ENCODE measurements around the gene PIP. TPM values are rescaled to one million over a fixed set of nuclear protein-coding genes. Genes with fewer than 3 reads are reported as not detected.
"Not testable (repeated sequence)": the region's sequence is repeated elsewhere in the genome, so short reads cannot be mapped to it uniquely, and the experiment has no call there.

PIP gene
- total RNA-seq, 2 experiments from 2014 or later = not detected

DNA sequence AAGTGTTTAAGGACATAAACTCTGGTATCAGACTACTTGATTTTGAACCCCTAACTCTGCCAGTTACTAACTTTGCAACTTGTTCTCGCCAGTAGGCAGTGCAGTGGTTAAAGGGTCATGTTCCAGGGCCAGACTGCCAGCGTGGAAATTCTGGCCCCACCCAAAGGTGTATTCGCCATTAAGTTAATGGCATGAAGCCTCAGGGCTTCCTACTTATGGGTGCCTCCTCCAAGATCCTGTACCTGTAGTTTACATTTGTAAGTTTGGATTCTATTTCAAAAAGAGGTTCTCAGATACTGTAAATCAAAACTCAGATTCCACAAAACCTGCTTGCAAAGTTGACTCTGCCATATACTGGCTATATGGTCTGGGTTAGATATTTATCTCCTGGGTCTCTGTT is 2.8 kb upstream of the PIP start:
- Mint-ChIP-seq H3K4me3 (no peak overlapping the region), H3K27me3 (ENCODE audit: low read depth) (peaks cover 14% of the 10 kb centered on the region), H3K4me1 (ENCODE audit: low read depth) (no peaks in the 10 kb centered on the region), H3K36me3 (ENCODE audit: low read depth) (no peaks in the 10 kb centered on the region), H3K27ac (no peak overlapping the region), H3K9me3 (ENCODE audit: insufficient read depth) (peaks cover 4% of the 10 kb centered on the region)
- ATAC-seq (no peak), DNase-seq (no peak)
- ChIA-PET CTCF (no interaction called here), POLR2A (no interaction called here)

DNA sequence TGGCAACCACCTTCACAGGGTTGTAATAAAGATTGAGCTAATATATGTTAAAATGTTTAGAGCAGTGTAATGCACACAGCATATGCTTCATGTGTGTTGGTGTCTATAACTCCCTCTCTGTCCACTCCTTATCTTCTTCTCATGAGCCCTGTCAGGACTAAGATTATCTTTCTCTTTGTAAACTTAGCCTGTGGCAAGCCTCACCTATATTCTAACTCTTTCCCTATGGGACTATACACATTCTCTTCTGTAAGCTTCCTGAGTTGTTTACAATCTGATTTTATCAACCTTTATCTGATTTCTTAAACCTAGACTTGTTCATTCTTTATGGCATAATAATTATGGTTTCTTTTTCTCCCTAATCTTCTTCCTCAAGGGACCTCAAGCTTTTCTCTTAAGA is 2.4 kb upstream of the PIP start:
- ChIA-PET CTCF (no interaction called here), POLR2A (no interaction called here)
- Mint-ChIP-seq H3K4me1 (ENCODE audit: low read depth) (no peaks in the 10 kb centered on the region), H3K27ac (no peak overlapping the region), H3K36me3 (ENCODE audit: low read depth) (no peaks in the 10 kb centered on the region), H3K27me3 (ENCODE audit: low read depth) (peaks cover 14% of the 10 kb centered on the region), H3K9me3 (ENCODE audit: insufficient read depth) (peaks cover 2% of the 10 kb centered on the region), H3K4me3 (no peak overlapping the region)
- ATAC-seq = no peak
- DNase-seq = no peak

- no peak for ATAC-seq
- H3K9me3 Mint-ChIP-seq (ENCODE audit: insufficient read depth) = no peaks in the 10 kb centered on the region
Measured at GRCh38 chr7:143130541-143130940, 1.3 kb upstream of the PIP start.

GRCh38 chr7:143147070-143147469 is 15.2 kb downstream of the PIP start:
- H3K27me3 Mint-ChIP-seq (ENCODE audit: low read depth) = no peaks in the 10 kb centered on the region
- no peaks in the 10 kb centered on the region for H3K4me1 Mint-ChIP-seq (ENCODE audit: low read depth)
- no peak for ATAC-seq
- DNase-seq = no peak
- H3K36me3 Mint-ChIP-seq (ENCODE audit: low read depth) = no peaks in the 10 kb centered on the region
- ChIA-PET CTCF (no interaction called here), POLR2A (no interaction called here)
- no peak overlapping the region for H3K27ac Mint-ChIP-seq
- H3K9me3 Mint-ChIP-seq (ENCODE audit: insufficient read depth) = peaks cover 5% of the 10 kb centered on the region
- no peak overlapping the region for H3K4me3 Mint-ChIP-seq

More at GRCh38 chr7:143130541-143130940, 1.3 kb upstream of the PIP start:
- POLR2A ChIA-PET = no interaction called here
- H3K4me1 Mint-ChIP-seq (ENCODE audit: low read depth) = no peaks in the 10 kb centered on the region
- CTCF ChIA-PET = interaction anchor here (1.1 kb wide), 1 partner anchor 127 kb away, joined by 3 read pairs; no protein-coding TSS in a partner anchor
- no peaks in the 10 kb centered on the region for H3K36me3 Mint-ChIP-seq (ENCODE audit: low read depth)
- no peak overlapping the region for H3K4me3 Mint-ChIP-seq
- H3K27ac Mint-ChIP-seq = no peak overlapping the region
- H3K27me3 Mint-ChIP-seq (ENCODE audit: low read depth) = peaks cover 14% of the 10 kb centered on the region
- no peak for DNase-seq

DNA sequence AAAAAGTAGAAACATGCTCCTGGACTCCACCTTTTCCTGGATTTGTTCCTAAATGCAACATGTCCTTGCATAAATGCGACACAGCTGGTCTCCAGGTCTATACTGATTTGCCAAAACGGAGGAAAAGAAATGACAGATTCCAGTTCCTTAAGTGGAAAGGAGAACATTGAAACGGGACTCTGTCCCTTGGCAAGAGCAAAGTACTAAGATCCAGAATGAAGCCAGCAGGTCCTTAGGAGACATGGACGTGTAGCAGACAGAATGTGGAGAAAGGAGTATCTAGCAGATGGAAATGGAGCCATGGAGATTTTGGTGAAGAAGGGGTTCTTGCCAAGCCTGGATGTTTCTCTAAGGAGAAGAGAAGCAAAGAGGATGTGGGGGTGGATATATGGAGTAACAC is 16.2 kb downstream of the PIP start:
- CTCF ChIA-PET = no interaction called here
- H3K4me1 Mint-ChIP-seq (ENCODE audit: low read depth) = no peaks in the 10 kb centered on the region
- POLR2A ChIA-PET = no interaction called here
- no peaks in the 10 kb centered on the region for H3K27me3 Mint-ChIP-seq (ENCODE audit: low read depth)
- no peak overlapping the region for H3K27ac Mint-ChIP-seq
- DNase-seq (no peak), ATAC-seq (no peak)
- peaks cover 5% of the 10 kb centered on the region for H3K9me3 Mint-ChIP-seq (ENCODE audit: insufficient read depth)
- no peak overlapping the region for H3K4me3 Mint-ChIP-seq
- no peaks in the 10 kb centered on the region for H3K36me3 Mint-ChIP-seq (ENCODE audit: low read depth)

GRCh38 chr7:143148651-143149050 is 16.8 kb downstream of the PIP start:
- H3K4me1 Mint-ChIP-seq (ENCODE audit: low read depth) = no peaks in the 10 kb centered on the region
- ChIA-PET CTCF (no interaction called here), POLR2A (no interaction called here)
- H3K4me3 Mint-ChIP-seq = no peak overlapping the region
- DNase-seq = no peak
- H3K9me3 Mint-ChIP-seq (ENCODE audit: insufficient read depth) = peaks cover 5% of the 10 kb centered on the region
- no peak overlapping the region for H3K27ac Mint-ChIP-seq
- H3K27me3 Mint-ChIP-seq (ENCODE audit: low read depth) = no peaks in the 10 kb centered on the region
- no peaks in the 10 kb centered on the region for H3K36me3 Mint-ChIP-seq (ENCODE audit: low read depth)
- ATAC-seq = no peak

DNA sequence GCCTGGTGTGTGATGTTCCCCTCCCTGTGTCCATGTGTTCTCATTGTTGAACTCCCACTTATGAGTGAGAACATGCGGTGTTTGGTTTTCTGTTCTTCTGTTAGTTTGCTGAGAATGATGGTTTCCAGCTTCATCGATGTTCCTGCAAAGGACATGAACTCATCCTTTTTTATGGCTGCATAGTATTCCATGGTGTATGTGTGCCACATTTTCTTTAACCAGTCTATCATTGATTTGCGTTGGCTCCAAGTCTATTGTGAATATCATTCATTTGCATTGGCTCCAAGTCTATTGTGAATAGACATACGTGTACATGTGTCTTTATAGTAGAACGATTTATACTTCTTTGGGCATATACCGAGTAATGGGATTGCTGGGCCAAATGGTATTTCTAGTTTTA is 18.8 kb downstream of the PIP start:
- H3K4me3 Mint-ChIP-seq; DNase-seq; H3K9me3 Mint-ChIP-seq (ENCODE audit: insufficient read depth); ATAC-seq; H3K27me3 Mint-ChIP-seq (ENCODE audit: low read depth); H3K27ac Mint-ChIP-seq; POLR2A ChIA-PET; H3K36me3 Mint-ChIP-seq (ENCODE audit: low read depth); CTCF ChIA-PET; H3K4me1 Mint-ChIP-seq (ENCODE audit: low read depth): not testable (repeated sequence)

DNA sequence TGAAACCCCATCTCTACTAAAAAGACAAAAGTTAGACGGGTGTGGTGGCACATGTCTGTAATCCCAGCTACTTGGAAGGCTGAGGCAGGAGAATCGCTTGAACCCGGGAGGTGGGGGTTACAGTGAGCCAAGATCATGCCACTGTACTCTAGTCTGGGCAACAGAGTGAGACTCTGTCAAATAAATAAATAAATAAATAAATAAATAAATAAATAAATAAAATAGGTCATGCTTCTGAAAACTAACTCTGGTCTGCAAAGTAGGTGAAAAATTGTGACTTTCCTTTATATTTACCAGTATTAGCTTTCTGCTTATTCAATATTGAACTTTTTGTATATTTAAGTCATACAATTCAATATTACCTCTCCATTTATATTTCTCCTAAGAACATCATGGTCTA is 26.7 kb downstream of the PIP start:
- POLR2A ChIA-PET; H3K4me3 Mint-ChIP-seq; ATAC-seq; H3K4me1 Mint-ChIP-seq (ENCODE audit: low read depth); DNase-seq; CTCF ChIA-PET; H3K27ac Mint-ChIP-seq; H3K9me3 Mint-ChIP-seq (ENCODE audit: insufficient read depth); H3K36me3 Mint-ChIP-seq (ENCODE audit: low read depth); H3K27me3 Mint-ChIP-seq (ENCODE audit: low read depth): not testable (repeated sequence)

GRCh38 chr7:143171697-143172096 is 39.8 kb downstream of the PIP start:
- Mint-ChIP-seq H3K9me3 (ENCODE audit: insufficient read depth) (no peaks in the 10 kb centered on the region), H3K36me3 (ENCODE audit: low read depth) (no peaks in the 10 kb centered on the region), H3K27me3 (ENCODE audit: low read depth) (peaks cover 4% of the 10 kb centered on the region), H3K27ac (no peak overlapping the region), H3K4me3 (no peak overlapping the region), H3K4me1 (ENCODE audit: low read depth) (no peaks in the 10 kb centered on the region)
- DNase-seq (no peak), ATAC-seq (no peak)
- ChIA-PET CTCF (no interaction called here), POLR2A (no interaction called here)

GRCh38 chr7:143172354-143172753 is 40.5 kb downstream of the PIP start:
- no peaks in the 10 kb centered on the region for H3K9me3 Mint-ChIP-seq (ENCODE audit: insufficient read depth)
- no peaks in the 10 kb centered on the region for H3K36me3 Mint-ChIP-seq (ENCODE audit: low read depth)
- no peak for ATAC-seq
- DNase-seq = no peak
- CTCF ChIA-PET = interaction anchor here (0.7 kb wide), 1 partner anchor 70 kb away, joined by 3 read pairs; no protein-coding TSS in a partner anchor
- H3K27me3 Mint-ChIP-seq (ENCODE audit: low read depth) = peaks cover 4% of the 10 kb centered on the region
- H3K4me3 Mint-ChIP-seq = no peak overlapping the region
- no peak overlapping the region for H3K27ac Mint-ChIP-seq
- H3K4me1 Mint-ChIP-seq (ENCODE audit: low read depth) = no peaks in the 10 kb centered on the region
- POLR2A ChIA-PET = no interaction called here

DNA sequence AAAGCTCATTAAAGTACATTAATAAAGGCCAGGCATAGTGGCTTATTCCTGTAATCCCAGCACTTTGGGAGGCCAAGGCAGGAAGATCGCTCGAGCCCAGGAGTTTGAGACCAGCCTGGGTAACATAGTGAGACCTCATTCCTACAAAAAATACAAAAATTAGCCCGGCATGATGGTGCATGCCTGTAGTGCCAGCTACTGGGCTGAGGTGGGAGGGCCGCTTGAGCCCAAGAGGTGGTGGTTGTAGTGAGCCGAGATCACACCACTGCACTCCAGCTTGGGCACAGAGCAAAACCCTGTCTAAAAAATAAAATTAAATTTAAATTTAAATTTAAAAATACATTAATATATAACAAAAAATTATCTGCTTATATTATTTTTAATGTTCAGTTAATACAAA is 44.3 kb downstream of the PIP start:
- H3K36me3 Mint-ChIP-seq (ENCODE audit: low read depth) = no peaks in the 10 kb centered on the region
- CTCF ChIA-PET = interaction anchor here (1.0 kb wide), 1 partner anchor 39 kb away, joined by 3 read pairs; no protein-coding TSS in a partner anchor
- peaks cover 5% of the 10 kb centered on the region for H3K9me3 Mint-ChIP-seq (ENCODE audit: insufficient read depth)
- H3K27ac Mint-ChIP-seq = no peak overlapping the region
- POLR2A ChIA-PET = no interaction called here
- ATAC-seq (no peak), DNase-seq (no peak)
- H3K4me1 Mint-ChIP-seq (ENCODE audit: low read depth) = no peaks in the 10 kb centered on the region
- no peak overlapping the region for H3K4me3 Mint-ChIP-seq
- H3K27me3 Mint-ChIP-seq (ENCODE audit: low read depth) = no peaks in the 10 kb centered on the region

- Mint-ChIP-seq H3K27me3 (ENCODE audit: low read depth) (no peaks in the 10 kb centered on the region), H3K36me3 (ENCODE audit: low read depth) (no peaks in the 10 kb centered on the region), H3K4me1 (ENCODE audit: low read depth) (no peaks in the 10 kb centered on the region), H3K9me3 (ENCODE audit: insufficient read depth) (peaks cover 5% of the 10 kb centered on the region), H3K4me3 (no peak overlapping the region), H3K27ac (no peak overlapping the region)
- ChIA-PET POLR2A (no interaction called here), CTCF (no interaction called here)
- DNase-seq = no peak
- ATAC-seq = no peak
Measured at GRCh38 chr7:143177374-143178119, 45.7 kb downstream of the PIP start.

- CTCF ChIA-PET; H3K9me3 Mint-ChIP-seq (ENCODE audit: insufficient read depth); DNase-seq; H3K27me3 Mint-ChIP-seq (ENCODE audit: low read depth); H3K36me3 Mint-ChIP-seq (ENCODE audit: low read depth); H3K4me1 Mint-ChIP-seq (ENCODE audit: low read depth); POLR2A ChIA-PET; H3K27ac Mint-ChIP-seq; ATAC-seq; H3K4me3 Mint-ChIP-seq: not testable (repeated sequence)
Measured at GRCh38 chr7:143180771-143181170, 48.9 kb downstream of the PIP start.

Measured in activated CD8-positive, alpha-beta T cell treated with anti-CD3 and anti-CD28 coated beads, Interleukin-2, amount 10 ng/mL, durations not matched to agents 7 days and 5 days (primary cell).